ENCODE results near the gene RAC3. TPM values are rescaled to one million over a fixed set of nuclear protein-coding genes. Genes with fewer than 3 reads are reported as not detected.

Gene RAC3
- polyA plus RNA-seq, 4 donors: 10.2 to 14.1 (median 12.1) TPM

DNA sequence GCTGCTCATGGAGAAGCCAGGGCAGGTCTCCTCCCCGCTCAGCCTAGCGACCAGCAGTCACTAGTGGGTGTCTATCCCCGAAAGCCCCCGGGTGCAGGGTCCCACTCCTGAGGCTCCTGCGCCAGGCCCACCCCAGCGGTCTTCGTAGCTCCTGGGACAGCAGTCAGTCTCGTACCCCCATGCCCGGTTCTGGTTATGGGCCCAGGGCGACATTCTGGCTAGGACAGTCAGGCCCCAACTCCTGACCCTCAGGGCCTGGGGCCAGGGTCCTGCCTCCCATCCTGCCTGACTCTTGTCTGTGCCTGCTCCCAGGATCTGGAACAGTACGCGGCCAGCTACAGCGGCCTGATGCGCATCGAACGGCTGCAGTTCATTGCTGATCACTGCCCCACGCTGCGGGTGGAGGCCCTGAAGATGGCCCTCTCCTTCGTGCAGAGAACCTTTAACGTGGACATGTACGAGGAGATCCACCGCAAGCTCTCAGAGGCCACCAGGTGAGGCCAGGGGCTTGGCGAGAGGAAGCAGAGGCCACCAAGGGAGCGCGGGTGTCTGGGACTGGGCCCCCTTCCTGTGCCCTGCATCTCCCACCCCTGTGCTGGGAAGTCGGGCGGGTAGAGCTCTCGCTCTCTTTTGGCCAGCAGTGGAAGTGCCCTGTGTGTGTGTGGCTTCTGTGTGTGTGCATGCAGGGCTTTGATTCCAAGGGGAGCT is 22.2 kb downstream of the RAC3 start:
- no peak for DNase-seq (ENCODE audit: low read depth in 4 of 4, low spot score in 3 of 4)

DNA sequence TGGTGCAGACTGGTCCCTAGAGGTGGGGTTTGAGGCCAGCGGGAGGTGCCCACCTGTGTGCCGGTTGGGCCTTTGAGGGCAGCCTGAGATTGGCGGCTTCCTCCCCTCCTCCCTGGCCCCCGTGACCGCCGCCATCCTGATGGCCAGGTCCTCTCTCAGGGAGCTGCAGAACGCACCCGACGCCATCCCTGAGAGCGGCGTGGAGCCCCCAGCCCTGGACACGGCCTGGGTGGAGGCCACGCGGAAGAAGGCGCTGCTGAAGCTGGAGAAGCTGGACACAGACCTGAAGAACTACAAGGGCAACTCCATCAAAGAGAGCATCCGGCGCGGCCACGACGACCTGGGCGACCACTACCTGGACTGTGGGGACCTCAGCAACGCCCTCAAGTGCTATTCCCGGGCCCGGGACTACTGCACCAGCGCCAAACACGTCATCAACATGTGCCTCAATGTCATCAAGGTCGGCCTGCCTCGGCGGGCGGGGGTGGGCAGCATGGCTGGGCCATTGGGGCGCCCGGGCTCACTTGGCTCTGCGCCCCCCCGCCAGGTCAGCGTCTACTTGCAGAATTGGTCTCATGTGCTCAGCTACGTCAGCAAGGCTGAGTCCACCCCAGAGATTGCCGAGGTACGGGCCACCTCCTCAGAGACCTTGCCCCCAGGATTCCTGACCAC is 23.0 kb downstream of the RAC3 start:
- DNase-seq (ENCODE audit: low read depth in 4 of 4, low spot score in 3 of 4): no peak

DNA sequence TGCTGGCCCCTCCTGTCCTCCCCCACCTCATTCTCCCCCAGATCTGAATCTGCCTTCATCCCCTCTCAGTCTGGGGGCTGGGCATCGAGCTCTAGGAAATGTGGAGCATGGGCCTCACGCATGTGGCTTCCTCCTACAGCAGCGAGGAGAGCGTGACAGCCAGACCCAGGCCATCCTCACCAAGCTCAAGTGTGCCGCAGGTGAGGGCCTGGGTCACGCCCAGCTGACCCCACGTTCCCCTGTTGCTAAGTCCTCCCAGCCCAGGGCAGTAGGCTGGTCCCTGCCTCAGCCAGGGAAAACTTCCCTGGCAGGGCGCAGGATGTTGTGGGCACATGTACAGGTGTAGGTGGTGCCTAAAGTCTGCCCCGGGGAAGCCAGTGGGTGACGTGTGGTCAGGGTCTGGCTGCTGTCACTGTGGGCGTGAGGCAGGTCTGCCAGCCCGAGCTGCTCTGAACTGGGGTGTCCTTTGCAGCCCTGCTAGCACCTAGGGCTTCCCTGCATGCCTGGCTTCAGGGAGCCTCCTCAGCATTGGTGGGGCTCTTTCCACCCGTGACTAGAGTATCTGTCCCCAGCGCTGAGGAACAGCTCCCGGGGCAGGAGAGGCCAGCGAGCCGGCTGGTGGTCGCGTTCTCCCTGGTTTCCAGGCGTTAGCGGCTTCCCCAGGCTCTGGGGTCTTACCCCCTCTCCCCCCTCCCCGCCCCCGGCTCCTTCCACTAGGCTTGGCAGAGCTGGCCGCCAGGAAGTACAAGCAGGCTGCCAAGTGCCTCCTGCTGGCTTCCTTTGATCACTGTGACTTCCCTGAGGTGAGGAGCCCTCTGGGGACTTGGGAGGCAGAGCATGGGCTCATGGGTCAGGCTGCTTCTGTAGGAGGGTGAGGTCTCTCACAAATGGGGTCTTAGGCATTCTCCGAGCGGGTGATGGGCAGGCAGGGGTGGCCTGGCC is 23.8 kb downstream of the RAC3 start:
- no peak for DNase-seq (ENCODE audit: low read depth in 4 of 4, low spot score in 3 of 4)

DNA sequence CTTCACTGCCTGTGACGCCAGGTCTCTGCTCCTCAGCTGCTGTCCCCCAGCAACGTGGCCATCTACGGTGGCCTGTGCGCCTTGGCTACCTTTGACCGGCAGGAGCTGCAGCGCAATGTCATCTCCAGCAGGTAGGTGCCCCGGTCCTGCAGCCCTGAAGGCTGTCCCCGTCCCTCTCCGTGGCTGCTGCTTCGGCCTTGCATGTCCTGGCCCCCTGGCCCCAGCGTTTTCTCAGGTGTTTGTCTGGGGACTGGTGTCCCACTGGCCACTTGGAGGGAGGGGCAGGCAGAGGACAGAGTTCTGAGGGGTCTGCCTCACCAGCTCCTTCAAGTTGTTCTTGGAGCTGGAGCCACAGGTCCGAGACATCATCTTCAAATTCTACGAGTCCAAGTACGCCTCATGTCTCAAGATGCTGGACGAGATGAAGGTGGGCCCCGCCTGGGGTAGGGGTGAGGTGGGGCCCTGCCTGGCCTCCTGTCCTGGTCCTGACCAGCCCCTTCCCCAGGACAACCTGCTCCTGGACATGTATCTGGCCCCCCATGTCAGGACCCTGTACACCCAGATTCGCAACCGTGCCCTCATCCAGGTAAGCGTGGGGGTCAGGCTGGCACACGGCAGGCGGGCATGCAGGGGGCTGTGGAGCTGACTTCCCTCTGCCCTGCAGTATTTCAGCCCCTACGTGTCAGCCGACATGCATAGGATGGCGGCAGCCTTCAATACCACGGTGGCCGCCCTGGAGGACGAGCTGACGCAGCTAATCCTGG is 24.7 kb downstream of the RAC3 start:
- no peak for DNase-seq (ENCODE audit: low read depth in 4 of 4, low spot score in 3 of 4)

DNA sequence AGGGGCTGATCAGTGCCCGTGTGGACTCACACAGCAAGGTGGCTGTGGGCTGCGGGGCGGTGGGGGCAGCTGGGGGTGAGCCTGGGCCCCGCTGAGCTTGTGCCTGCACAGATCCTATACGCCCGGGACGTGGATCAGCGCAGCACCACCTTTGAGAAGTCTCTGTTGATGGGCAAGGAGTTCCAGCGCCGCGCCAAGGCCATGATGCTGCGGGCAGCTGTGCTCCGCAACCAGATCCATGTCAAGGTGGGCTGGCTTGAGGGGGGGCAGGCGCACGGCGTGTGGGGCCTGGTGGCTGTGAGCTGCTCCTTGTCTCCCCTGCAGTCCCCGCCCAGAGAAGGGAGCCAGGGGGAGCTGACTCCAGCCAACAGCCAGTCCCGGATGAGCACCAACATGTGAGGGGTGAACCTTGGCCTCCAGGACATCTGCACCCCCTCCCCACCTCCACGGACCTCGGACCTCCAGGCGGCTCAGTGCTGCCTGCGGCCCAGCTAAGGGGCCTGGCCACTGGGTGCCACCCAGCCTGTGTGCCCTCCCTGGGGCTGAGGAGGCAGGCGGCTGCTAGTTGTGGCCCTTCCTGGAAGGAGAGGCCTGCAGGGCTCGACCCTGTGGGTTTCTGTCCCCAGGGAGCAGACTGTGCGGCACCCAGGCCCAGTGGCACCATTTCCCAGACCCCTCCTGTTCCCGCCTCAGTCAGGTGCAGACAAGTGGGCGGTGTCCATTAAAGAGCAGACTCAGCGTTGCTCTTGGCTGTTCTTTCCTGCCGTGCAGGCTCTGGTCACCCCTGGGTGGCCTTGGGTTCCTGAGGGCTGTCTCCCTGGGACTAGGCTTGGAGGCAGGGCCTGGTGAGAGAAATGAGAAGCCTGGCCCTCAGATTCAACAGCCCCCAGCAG is 25.5 kb downstream of the RAC3 start:
- DNase-seq (ENCODE audit: low read depth in 4 of 4, low spot score in 3 of 4): no peak

DNA sequence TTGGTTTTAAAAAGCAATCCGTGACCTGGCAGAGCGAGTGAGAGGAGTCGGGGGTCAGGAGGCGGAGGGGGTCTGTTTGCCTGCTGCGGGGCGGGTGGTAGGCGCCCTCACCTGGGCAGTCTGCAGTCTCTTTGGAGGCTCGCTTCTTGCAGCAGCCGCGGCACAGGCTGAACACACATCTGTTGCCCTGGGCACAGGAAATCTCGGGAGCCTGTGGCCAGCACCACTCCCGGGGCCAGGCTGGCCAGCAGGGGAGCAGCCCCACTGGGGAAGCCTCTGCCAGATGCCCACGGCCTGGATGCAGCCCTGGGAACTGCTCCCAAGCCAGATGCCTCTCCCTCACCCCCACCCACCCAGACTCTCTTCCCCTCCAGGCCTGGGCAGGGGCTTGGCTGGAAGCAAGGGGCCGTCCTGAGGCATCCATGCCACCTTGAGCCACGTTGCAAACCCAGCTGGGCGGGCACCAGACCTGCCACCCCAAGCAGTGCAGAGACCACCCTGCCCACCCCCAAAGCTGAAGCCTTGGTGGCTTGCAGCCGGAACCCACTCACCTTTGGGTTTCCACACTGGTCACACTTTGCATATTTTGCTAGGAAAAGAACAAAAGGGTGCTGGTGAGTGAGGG is 26.9 kb downstream of the RAC3 start:
- DNase-seq (ENCODE audit: low read depth in 4 of 4, low spot score in 3 of 4): no peak

DNA sequence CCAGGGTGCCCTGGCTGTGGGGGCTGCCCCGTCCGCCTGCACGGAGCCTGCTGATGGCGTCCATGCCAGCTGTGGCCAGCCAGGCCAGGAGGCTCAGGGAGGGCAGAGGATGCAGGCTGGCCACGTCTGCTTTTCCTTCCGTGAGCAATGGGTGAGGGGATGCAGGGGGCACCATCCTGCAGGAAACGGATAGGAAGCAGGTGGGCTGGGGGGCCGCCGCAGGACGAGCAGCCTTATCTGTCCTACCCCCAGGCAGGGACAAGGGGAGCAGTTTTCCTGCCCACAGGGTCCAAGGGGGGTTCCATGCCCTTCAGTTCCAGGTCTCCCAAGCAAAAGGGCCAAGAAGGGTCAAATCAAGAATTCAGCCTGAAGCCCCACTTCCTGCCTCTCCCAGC is 27.4 kb downstream of the RAC3 start:
- DNase-seq (ENCODE audit: low read depth in 4 of 4, low spot score in 3 of 4): no peak

DNA sequence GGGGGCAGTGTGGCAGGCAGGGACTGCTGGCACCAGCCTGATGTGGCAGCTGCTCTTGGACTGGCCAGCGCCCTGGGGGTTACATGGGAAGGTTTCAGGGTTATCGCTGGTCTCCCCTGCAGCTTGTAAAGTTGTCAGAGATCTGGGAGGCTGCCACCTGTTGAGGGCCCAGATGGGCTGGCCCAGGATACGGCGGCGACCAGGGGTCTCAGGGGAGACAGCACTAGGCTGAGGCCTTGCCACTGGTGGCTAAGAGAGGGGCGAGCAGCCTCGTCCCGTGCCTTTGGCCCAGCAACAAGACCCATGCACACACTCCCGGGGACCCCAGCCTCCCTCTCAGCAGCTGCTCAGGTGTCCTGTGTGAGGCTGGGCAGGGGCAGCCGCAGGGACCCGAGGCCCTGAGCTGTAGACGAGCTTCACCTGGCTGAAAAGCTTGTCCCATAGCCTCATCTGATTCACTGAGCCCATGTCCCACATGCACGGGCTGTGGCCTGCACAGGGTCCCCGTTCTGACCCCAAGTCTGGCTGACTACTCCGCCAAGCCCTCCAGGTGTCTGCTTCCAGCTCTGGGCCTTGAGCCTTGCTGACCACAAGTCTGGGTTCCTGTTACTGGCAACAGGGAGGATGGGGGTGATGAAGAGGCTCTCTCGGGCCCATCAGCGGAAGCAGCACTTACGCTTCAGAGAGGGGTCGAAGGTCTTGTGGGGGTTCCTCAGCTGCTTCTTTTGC is 28.0 kb downstream of the RAC3 start:
- DNase-seq (ENCODE audit: low read depth in 4 of 4, low spot score in 3 of 4): no peak

DNA sequence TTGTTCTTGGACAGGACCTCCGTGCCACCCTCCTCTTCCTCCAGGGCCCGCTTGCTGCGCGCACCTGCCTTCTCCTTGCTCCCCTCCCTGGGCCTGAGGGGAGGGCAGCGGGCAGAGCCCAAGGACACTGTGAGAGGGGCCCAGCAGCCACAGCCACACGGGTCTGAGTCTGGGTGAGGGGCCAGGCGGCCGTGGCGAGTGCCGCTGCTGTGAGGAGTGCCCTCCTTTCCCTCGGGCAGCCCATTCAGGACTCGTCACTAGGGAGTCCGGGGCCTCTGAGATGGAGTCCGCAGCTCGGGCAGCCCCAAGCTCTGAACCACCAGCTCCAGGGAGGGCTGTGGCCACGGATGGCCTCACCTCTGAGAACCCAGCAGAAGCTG is 28.5 kb downstream of the RAC3 start:
- no peak for DNase-seq (ENCODE audit: low read depth in 4 of 4, low spot score in 3 of 4)

DNA sequence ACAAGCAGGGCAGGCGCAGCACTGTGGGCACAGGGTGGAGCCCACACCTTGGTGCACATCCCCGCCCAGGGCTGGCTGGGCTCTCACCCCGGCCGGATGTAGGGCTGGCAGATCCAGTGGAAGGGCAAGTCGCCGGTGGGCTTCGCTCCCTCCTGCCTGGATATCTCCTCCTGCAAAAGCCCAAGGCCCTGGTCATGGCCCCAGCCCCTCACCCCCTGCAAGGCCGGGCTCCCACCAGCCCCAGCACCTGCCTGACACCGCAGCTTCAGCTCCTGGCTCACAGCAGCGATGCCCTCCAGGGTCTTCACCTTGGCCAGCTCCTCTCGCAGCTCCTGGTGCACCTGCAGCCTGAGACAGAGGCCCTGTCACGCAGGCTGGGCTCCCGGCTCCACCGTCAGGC is 29.1 kb downstream of the RAC3 start:
- no peak for DNase-seq (ENCODE audit: low read depth in 4 of 4, low spot score in 3 of 4)

DNA sequence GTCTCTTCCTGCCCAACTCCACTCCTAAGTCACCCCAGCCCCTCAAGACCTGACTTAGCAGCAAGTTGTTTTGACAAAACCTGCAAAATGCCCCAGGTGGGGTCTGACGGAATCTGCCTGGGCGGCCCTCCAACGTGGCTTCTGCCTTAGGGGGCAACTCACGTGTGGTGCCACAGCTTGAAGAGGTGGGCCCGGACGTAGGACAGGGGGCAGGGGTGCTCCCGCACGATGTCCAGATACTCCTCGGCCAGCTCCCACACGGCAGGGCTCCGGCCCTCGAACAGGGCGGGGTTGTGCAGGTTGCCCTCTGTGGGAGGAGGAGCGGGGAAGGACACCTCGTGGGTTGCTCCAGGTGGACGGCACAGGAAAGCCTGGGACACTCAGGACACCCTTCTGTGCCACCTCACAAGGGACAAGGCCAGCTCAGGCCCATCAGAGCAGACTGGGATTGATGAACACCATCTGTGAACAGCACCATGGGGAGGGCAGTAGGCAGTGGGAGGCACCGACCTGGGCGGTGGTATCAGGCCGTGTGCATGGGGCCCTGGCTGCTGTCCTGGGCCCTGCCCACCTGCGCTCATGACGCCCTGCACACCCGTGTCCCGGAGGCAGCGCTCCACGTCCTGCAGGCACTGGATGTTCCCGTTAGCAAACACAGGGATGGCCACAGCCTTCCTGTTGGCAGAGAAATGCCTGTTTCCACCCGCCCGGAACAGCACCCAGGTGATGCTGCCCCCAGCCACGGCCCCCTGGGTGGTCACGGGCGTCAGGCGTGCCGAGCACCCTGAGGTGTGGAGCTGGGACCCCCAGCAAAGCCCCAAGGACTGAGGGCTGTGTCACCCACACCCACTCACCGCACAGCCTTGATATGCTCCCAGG is 29.8 kb downstream of the RAC3 start:
- DNase-seq (ENCODE audit: low read depth in 4 of 4, low spot score in 3 of 4): no peak

DNA sequence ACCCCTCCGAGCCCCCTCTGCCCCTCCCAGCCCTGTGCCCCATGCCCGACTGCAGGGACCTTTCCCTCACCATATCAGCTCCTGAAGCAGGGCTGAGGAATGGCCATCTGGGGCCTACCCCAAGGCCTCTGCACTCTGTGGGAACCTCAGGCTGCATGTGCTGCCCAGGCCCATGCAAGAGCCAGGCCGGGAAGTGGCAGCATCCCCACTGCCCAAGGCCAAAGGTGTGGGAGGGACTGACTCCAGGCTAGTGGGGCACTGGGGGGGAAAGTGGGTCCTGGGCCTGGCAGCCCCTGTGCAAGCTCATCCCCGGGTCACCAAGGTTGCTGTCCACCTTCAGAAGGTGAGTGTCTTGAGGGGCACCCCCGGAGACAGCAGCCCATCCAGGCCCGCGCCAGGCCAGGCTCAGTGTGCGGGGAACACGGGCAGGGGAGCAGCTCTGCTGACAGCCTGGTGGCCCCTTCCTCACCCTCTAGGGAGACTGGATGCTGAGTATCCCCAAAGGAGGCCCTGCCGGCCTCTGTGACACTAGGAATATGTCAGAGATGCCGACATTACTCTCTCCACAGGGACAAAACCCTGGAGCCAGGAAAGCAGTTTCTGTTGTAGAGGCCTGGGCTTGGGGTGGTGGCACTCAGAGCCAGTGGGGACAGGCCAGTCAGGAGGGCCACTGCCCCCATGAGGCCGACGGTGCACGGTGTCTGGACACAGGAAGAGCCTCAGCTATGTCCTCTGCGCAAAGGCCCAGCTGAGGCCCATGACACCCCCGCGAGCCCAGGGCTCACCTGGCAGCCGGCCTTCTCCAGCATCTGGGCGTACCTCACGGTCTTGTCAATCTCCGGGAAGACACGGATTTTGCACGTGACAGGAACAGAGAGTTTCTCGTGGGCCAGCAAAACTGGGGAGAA is 30.9 kb downstream of the RAC3 start:
- no peak for DNase-seq (ENCODE audit: low read depth in 4 of 4, low spot score in 3 of 4)

DNA sequence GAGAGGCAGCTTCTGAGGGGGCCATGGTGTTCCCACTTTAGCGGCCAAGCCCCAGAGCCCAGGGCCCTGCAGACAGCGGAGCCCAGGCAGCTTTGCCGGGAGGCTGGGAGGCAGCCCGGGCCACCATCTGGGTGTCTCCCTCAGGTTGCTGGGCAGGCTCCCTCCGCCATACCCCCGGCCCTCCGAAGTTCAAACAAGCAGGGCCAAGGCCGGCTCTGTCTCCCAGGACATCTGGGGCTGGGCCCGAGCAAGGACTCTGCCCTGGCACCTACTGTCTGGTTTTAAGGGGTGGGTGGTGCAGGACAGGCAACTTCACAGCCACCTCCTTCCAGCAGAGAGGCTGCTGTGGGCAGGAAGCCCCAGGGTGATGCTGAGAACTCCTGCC is 31.5 kb downstream of the RAC3 start:
- DNase-seq (ENCODE audit: low read depth in 4 of 4, low spot score in 3 of 4): no peak

DNA sequence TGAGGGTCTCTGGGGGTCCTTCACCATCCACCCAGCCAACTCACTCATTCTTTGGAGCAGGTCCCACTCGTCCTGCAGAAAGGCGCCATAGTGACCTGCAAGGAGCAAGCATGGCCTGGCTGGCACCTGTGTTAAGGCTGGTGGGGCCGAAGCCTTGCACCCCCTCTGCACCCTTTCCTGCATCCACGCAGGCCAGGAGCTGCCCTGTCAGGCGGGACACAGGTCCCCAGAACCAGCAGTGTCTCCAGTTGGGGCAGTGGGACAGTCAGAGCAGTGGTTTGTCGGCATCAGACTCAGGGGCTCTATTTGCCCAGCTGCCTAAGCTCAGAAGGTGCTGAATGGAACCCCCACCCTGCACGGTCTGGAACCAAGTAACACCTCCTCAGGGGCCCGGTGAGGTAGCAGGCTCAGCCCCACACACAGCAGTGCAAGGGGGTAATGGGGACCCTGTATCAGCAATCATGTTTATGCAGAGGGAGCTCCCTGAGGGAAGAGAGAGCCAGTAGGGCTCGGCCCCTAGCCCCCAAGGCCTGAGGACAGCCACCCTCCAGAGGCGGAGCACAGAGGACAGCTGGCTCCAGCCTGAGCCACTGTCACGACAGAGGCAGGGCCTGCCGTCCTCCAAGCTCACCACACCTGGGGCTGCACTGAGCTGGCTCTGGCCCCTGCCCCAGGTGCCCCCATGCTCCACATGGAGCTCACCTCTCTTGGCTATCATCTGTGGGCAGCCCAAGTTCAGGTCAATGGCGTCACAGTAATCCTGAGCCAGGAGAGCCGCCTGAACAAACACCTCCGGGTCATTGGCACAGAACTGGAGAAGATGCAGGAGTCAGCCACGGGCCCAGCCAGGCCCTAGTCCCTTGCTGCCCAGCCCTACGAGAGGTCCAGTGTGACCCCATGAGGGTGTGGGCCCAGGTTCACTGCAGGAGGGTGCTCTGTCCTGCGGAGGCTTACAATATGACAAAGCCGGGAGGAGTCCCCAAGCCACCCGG is 32.2 kb downstream of the RAC3 start:
- no peak for DNase-seq (ENCODE audit: low read depth in 4 of 4, low spot score in 3 of 4)

DNA sequence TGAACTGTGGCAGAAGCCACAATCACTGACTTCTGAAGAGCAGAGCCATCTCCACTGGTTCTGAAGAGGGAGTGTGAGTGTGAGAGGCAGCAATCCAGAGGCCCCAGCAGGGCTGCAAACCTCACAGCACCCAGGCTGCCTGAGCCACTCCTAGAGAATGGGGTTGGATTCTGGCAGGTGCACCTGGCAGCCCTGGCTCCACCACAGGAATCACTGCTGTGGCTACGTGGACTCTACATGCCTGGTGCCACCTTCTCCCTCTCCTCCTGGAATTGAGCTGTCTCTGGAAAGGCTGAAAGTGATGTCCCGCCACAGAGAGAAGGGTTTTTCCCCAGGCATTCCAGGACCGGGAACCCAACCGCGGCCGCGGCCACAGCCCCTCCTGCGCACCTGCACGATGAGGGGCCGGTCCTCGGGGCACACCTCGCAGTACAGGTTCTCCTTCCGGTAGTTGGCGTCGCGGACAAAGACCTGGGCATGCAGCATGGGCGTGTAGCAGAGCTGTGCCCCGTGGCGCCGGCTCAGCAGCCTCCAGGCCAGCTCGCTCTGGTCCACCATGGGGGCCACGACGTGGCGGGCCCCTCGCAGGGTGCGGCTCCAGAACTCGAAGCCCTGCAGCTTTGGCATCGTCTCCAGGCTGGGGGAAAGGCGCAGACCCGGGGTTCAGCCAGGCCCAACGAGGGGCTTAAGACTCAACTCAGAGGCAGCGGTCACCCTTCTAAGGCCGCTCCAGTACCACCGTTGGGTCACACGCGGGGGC is 33.1 kb downstream of the RAC3 start:
- no peak for DNase-seq (ENCODE audit: low read depth in 4 of 4, low spot score in 3 of 4)

All from left renal pelvis (tissue), 4 donors.